ENCODE measurements around the gene UBE2E1.
A peak's percentile ranks its signal among the peaks of the same experiment; 100 is the strongest.

UBE2E1 gene

DNA sequence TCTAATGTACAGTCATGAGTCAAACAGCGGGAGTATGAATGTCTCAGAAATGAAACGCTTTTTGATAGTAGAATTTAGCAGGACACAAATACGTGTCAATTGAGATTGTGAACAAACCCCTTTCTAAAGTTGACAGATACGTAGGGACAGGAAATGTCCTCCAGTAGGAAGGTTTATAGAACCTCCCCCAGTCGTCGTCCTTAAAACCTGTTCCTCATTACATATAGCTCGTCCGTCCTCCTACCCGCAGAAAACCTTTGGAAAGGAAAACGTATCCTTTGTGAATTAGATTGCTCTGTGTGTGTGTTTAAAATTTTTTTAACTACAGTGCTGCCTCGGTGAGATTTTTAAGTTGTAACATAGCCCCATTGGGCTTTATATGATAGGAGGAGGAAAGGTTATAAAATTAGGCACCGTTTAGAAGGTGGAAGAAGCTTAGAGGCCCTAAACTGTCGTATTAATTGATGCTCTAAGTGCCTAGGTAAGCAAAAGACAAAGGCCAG lies 4.1 kb downstream of the UBE2E1 start:
- peak overlapping the region; percentile 62 for H3K4me3 ChIP-seq (ENCODE audit: low read depth, low read length)
- no peak for TF ChIP-seq POLR2A (IDR thresholded peaks at IDR 0.05; ENCODE audit: extremely low read depth, insufficient read length)
- TF ChIP-seq MYC (IDR thresholded peaks at IDR 0.05; ENCODE audit: low read depth, low read length): no peak
- TF ChIP-seq, protein P1, sequence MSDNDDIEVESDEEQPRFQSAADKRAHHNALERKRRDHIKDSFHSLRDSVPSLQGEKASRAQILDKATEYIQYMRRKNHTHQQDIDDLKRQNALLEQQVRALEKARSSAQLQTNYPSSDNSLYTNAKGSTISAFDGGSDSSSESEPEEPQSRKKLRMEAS (IDR thresholded peaks at IDR 0.05; ENCODE audit: low read depth, low read length): no peak
- TF ChIP-seq, protein P2, sequence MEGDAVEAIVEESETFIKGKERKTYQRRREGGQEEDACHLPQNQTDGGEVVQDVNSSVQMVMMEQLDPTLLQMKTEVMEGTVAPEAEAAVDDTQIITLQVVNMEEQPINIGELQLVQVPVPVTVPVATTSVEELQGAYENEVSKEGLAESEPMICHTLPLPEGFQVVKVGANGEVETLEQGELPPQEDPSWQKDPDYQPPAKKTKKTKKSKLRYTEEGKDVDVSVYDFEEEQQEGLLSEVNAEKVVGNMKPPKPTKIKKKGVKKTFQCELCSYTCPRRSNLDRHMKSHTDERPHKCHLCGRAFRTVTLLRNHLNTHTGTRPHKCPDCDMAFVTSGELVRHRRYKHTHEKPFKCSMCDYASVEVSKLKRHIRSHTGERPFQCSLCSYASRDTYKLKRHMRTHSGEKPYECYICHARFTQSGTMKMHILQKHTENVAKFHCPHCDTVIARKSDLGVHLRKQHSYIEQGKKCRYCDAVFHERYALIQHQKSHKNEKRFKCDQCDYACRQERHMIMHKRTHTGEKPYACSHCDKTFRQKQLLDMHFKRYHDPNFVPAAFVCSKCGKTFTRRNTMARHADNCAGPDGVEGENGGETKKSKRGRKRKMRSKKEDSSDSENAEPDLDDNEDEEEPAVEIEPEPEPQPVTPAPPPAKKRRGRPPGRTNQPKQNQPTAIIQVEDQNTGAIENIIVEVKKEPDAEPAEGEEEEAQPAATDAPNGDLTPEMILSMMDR (IDR thresholded peaks at IDR 0.05; ENCODE audit: low read depth, low read length): no peak
- peak; percentile 68 for DNase-seq (ENCODE audit: low read depth)

DNA sequence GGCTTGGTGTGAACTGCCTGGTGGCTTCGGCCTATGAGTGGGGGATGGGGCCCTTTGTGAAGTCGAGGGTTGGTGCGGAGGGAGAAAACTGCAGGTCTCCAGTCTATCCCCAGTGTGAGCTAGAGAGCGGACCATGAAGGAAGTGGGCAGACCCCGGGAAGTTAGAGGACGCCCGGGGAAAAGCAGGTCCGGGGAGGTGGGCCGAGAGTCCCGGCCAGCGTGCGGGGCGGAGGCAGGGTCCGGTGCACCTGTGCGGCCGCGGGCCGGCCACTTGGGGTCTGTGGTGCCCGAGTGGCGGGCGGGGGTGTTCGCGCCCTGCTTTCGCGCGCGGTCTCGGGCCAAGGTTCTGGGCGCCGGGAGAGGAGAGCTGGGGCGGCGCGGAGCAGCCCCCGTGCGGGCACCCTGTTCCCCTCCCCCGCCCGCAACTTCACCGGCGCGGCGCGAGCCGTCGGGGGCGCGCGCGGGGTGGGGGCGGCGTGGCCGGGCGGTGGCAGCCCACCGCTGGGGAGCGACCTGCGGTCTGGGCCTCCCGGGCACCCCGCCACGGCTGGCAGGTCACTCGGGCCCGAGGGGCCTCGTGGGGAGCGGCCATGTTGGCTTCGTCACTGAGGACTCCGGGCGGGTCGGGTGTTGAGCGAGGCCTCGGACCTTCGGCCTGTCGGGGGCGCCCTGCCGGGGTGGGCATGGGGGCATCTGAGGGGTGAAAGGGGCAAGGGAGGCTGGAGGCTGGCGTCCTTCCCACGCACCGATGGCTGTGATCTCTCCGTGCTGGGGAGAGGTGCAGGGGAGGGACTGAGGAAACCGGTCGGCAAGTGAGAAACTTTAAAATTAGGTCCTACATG lies 4.8 kb downstream of the UBE2E1 start:
- H3K4me3 ChIP-seq (ENCODE audit: low read depth, low read length): peak overlapping the region; percentile 62
- DNase-seq (ENCODE audit: low read depth): peak; percentile 69
- no peak for TF ChIP-seq POLR2A (IDR thresholded peaks at IDR 0.05; ENCODE audit: extremely low read depth, insufficient read length)
- TF ChIP-seq, protein P1 (IDR thresholded peaks at IDR 0.05; ENCODE audit: low read depth, low read length): peak; percentile 22; the same call in 1 of the 2 replicates
- TF ChIP-seq MYC (IDR thresholded peaks at IDR 0.05; ENCODE audit: low read depth, low read length): no peak; the same call in 1 of the 2 replicates

DNA sequence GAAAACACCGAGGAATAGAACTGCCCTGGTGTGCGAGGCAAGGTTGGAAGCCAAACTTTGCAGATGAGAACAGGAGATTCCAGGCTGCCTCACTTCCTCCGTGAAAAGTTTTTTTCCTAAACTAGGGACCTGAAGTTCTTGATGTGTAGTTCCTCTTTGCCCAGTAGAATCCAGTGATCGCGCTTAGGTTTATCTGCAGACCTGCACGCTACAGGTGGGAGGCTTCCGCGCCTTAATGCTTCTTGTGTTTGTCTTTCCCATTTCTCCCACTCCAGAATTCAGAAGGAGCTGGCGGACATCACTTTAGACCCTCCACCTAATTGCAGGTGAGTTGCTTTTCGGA lies 5.4 kb downstream of the UBE2E1 start:
- TF ChIP-seq, protein P2 (IDR thresholded peaks at IDR 0.05; ENCODE audit: low read depth, low read length): no peak
- TF ChIP-seq MYC (IDR thresholded peaks at IDR 0.05; ENCODE audit: low read depth, low read length): no peak
- no peak for TF ChIP-seq POLR2A (IDR thresholded peaks at IDR 0.05; ENCODE audit: extremely low read depth, insufficient read length)
- TF ChIP-seq, protein P1 (IDR thresholded peaks at IDR 0.05; ENCODE audit: low read depth, low read length): no peak
- no peak for DNase-seq (ENCODE audit: low read depth)

DNA sequence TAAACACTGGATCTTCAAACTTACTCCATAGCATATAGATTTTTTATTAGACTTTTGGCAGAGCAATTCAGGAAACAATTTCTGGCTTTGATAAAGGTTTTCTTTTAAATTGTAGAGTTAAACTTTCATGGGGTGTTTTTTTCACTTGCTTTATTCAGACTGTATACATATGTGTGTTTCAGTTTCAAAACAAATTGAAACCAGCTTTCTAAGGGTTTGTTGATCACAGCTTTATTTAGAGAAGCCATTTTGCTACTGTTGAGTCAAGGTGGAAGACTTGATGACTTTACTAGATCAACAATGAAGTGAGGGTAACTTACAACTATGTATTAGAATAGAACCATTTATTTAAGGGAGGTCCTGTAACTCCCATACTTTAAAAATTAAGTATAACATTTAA lies 6.2 kb downstream of the UBE2E1 start:
- DNase-seq (ENCODE audit: low read depth): no peak
- TF ChIP-seq, protein P2 (IDR thresholded peaks at IDR 0.05; ENCODE audit: low read depth, low read length): no peak
- TF ChIP-seq POLR2A (IDR thresholded peaks at IDR 0.05; ENCODE audit: extremely low read depth, insufficient read length) (no peak), MYC (IDR thresholded peaks at IDR 0.05; ENCODE audit: low read depth, low read length) (no peak)
- TF ChIP-seq, protein P1 (IDR thresholded peaks at IDR 0.05; ENCODE audit: low read depth, low read length): no peak
- peak overlapping the region; percentile 62 for H3K4me3 ChIP-seq (ENCODE audit: low read depth, low read length)

More for the DNA sequence above, 5.4 kb downstream of the UBE2E1 start:
- H3K4me3 ChIP-seq (ENCODE audit: low read depth, low read length): peak overlapping the region; percentile 62

DNA sequence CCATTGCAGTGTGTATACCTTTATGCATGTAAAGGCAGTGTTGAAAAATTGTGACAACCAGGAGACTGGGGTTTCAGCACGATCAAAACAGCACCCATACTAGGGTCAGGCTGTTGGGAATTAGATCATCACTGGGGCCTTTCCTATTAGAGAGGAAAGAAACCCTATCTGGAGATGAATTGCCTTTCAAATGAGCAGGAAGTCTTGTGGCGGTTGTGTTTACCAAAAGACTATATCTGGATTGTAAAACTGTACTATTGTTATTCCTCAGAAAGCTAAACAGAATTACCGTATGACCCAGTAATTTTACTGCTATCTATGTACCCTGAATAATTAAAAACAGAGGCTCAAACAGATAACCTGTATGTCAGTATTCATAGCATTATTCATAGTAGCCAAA lies 10.1 kb downstream of the UBE2E1 start:
- DNase-seq (ENCODE audit: low read depth): no peak
- H3K4me3 ChIP-seq (ENCODE audit: low read depth, low read length): no peak overlapping the region
- TF ChIP-seq, protein P1 (IDR thresholded peaks at IDR 0.05; ENCODE audit: low read depth, low read length): no peak
- TF ChIP-seq MYC (IDR thresholded peaks at IDR 0.05; ENCODE audit: low read depth, low read length) (no peak), POLR2A (IDR thresholded peaks at IDR 0.05; ENCODE audit: extremely low read depth, insufficient read length) (no peak)

DNA sequence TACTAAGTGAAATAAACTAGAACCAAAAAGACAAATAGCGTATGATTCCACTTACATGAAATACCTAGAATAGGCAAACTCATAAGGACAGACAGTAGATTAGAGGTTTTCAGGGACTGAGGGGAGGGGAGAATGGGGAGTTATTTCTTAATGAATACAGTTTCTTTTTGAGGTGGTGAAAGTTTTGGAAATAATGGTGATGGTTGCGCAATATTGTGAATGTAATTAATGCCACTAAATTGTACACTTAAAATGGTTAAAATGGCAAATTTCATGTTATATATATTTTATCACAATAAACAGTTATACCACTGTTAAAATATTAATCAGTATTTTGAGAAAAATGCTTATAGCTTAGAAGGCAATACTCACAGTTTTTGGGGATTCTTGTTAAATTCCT lies 11.0 kb downstream of the UBE2E1 start:
- no peak for DNase-seq (ENCODE audit: low read depth)
- H3K4me3 ChIP-seq (ENCODE audit: low read depth, low read length): no peak overlapping the region
- TF ChIP-seq, protein P1 (IDR thresholded peaks at IDR 0.05; ENCODE audit: low read depth, low read length): no peak
- no peak for TF ChIP-seq MYC (IDR thresholded peaks at IDR 0.05; ENCODE audit: low read depth, low read length)
- TF ChIP-seq, protein P2 (IDR thresholded peaks at IDR 0.05; ENCODE audit: low read depth, low read length): no peak
- no peak for TF ChIP-seq POLR2A (IDR thresholded peaks at IDR 0.05; ENCODE audit: extremely low read depth, insufficient read length)

Measured in NB4 (cell line).